NCI-H1105 (cell line): ENCODE measurements around the gene FGFR2.
A peak's percentile ranks its signal among the peaks of the same experiment; 100 is the strongest.

Experiments used
- DNase-seq: peaks from one replicate; lab custom pipeline; 2025; lab: John Stamatoyannopoulos, UW

Gene FGFR2

GRCh38 chr10:121553511-121554264, 44.6 kb downstream of the FGFR2 start:
- no peak for DNase-seq

- no peak for DNase-seq
Measured at GRCh38 chr10:121552746-121553145, 45.5 kb downstream of the FGFR2 start.

- no peak for DNase-seq
Measured at GRCh38 chr10:121551210-121551885, 46.9 kb downstream of the FGFR2 start.

- no peak for DNase-seq
Measured at GRCh38 chr10:121544301-121544869, 53.9 kb downstream of the FGFR2 start.

GRCh38 chr10:121543545-121543944, 54.7 kb downstream of the FGFR2 start:
- no peak for DNase-seq

GRCh38 chr10:121541450-121542120, 56.7 kb downstream of the FGFR2 start:
- DNase-seq: no peak

GRCh38 chr10:121540732-121541395, 57.4 kb downstream of the FGFR2 start:
- DNase-seq: no peak

- no peak for DNase-seq
Measured at GRCh38 chr10:121539786-121540185, 58.5 kb downstream of the FGFR2 start.

- no peak for DNase-seq
Measured at GRCh38 chr10:121536310-121536913, 61.8 kb downstream of the FGFR2 start.

- no peak for DNase-seq
Measured at GRCh38 chr10:121535381-121535780, 62.9 kb downstream of the FGFR2 start.

GRCh38 chr10:121532292-121532864, 65.9 kb downstream of the FGFR2 start:
- DNase-seq: no peak

- DNase-seq: no peak
Measured at GRCh38 chr10:121531830-121532178, 66.4 kb downstream of the FGFR2 start.

GRCh38 chr10:121531076-121531829, 67.0 kb downstream of the FGFR2 start:
- no peak for DNase-seq

GRCh38 chr10:121530481-121531075, 67.7 kb downstream of the FGFR2 start:
- no peak for DNase-seq

GRCh38 chr10:121527690-121528089, 70.6 kb downstream of the FGFR2 start:
- no peak for DNase-seq

- DNase-seq: peak; percentile 72
Measured at GRCh38 chr10:121526801-121527221, 71.4 kb downstream of the FGFR2 start.

- no peak for DNase-seq
Measured at GRCh38 chr10:121526135-121526790, 72.0 kb downstream of the FGFR2 start.

GRCh38 chr10:121525251-121526134, 72.8 kb downstream of the FGFR2 start:
- no peak for DNase-seq
